GM19397 (cell line): ENCODE results near the gene PPFIA3.
A peak's percentile ranks its signal among the peaks of the same experiment; 100 is the strongest.
"Not testable (repeated sequence)": the region's sequence is repeated elsewhere in the genome, so short reads cannot be mapped to it uniquely, and the experiment has no call there.

Experiments
- ATAC-seq: cut with Tn5 transposase; IDR thresholded peaks from one replicate; pipeline ENCODE4 v1.9.1; 2021; ENCODE audit warnings: mild to moderate bottlenecking, moderate library complexity; ENCODE audit not compliant: unreplicated experiment

The PPFIA3 gene

GRCh38 chr19:49119411-49120324, at the start of gene PPFIA3:
Gene PPFIA3 (plus strand): TSS chr19:49119544. CDS start chr19:49127874, 8,330 bp downstream.
- no peak for ATAC-seq

- no peak for ATAC-seq
These were observed 48.9 kb upstream of the PPFIA3 start for GRCh38 chr19:49070416-49070815.

- no peak for ATAC-seq
These were observed 47.3 kb upstream of the PPFIA3 start for GRCh38 chr19:49071860-49072547.

GRCh38 chr19:49073514-49074378, 45.6 kb upstream of the PPFIA3 start:
- ATAC-seq: no peak

- not testable (repeated sequence) for ATAC-seq
These were observed 44.5 kb upstream of the PPFIA3 start for GRCh38 chr19:49074869-49075268.

GRCh38 chr19:49080392-49080791, 39.0 kb upstream of the PPFIA3 start:
- ATAC-seq: no peak

GRCh38 chr19:49081273-49081672, 38.1 kb upstream of the PPFIA3 start:
- ATAC-seq: no peak

GRCh38 chr19:49084206-49085019, 34.9 kb upstream of the PPFIA3 start:
- ATAC-seq: no peak

GRCh38 chr19:49085020-49085867, 34.1 kb upstream of the PPFIA3 start, which contains the start of gene SNRNP70:
Gene SNRNP70 (plus strand): TSS chr19:49085451. CDS start chr19:49086415, 964 bp downstream.
- peak; percentile 90 for ATAC-seq

- no peak for ATAC-seq
These were observed 33.5 kb upstream of the PPFIA3 start for GRCh38 chr19:49085868-49086232.

GRCh38 chr19:49086296-49086695, 33.0 kb upstream of the PPFIA3 start:
- ATAC-seq: no peak

GRCh38 chr19:49091391-49092038, 27.8 kb upstream of the PPFIA3 start:
- ATAC-seq: no peak

- ATAC-seq: no peak
These were observed 26.7 kb upstream of the PPFIA3 start for GRCh38 chr19:49092686-49093085.

GRCh38 chr19:49094505-49095482, 24.6 kb upstream of the PPFIA3 start:
- no peak for ATAC-seq

- no peak for ATAC-seq
These were observed 21.7 kb upstream of the PPFIA3 start for GRCh38 chr19:49097453-49098288.

- no peak for ATAC-seq
These were observed 20.5 kb upstream of the PPFIA3 start for GRCh38 chr19:49098795-49099194.

- ATAC-seq: no peak
These were observed 18.2 kb upstream of the PPFIA3 start for GRCh38 chr19:49101160-49101559.
